Glomerular visceral epithelial cell (primary cell): ENCODE measurements around the gene SHF.

Source experiments
- DNase-seq: peaks from one replicate; pipeline ENCODE4 v3.0.0-alpha.2; 2016; ENCODE audit errors: extremely low spot score

Gene SHF

DNA sequence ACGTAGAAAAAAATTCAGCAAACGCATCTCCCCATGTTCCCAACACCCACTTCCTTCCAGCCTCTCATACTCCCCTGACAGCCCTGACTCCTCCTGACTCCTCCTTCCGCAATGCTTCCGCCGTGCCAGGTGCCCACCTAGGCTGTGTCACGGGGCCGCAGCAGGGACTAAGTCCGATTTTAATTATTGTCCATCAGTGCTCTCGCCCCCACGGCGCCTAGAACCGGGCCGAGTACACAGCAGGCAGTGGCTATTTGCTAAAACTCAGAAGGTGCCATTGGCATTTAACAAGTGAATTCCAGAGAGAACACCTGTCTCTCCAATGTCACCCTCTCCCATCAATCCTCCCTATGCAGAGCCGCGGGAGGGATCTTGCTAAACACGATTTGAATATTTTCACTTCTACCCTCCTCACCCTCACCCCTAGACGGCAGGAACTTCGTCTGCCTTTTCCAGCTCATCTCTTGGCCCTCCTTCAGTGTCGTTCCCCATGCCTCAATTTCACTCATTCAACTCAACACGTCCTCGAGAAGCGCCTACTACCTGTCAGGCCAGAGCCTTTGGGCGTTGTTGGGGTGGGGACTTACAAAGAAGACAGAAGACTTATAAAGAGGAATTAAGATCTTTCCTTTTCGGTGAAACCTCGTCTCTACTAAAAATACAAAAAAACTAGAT is 11.5 kb upstream of the SHF start:
- DNase-seq: peak; percentile 25

DNA sequence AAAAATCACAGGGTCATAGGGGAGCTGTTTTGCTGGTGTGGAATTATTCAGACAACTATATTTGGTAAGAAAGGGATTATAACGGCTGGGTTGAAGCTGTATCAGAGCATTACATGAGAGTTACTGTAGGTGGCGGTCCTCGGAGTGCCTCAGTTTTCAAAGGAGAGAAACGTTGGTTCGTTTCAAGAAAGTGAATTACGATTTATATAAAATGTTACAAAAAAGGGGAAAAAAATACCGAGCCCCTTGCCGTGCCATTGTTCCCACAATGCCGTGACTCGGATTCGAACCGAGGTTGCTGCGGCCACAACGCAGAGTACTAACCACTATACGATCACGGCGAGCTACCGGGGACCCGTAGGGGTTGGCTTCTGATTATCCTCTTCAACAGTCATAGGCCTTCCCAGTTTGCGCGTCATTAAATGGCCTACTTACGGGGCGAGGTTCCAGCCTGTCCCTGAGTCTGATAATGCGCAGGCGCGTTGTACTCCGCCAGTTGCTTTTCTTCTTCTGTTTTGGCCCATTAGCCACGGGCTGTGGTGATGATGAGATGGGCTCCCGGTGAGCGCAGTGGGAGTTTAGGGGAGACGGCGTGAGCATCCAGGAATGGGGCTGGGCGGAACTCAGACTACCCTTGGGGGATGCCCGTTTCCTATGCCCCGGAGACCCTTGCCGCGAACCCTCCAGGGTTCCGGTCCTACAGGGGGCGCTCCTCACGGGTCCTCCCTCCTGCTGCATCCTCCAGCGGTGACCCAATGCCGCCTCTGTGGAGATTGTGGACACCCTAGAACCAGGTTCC is 10.8 kb upstream of the SHF start:
- peak; percentile 98 for DNase-seq

DNA sequence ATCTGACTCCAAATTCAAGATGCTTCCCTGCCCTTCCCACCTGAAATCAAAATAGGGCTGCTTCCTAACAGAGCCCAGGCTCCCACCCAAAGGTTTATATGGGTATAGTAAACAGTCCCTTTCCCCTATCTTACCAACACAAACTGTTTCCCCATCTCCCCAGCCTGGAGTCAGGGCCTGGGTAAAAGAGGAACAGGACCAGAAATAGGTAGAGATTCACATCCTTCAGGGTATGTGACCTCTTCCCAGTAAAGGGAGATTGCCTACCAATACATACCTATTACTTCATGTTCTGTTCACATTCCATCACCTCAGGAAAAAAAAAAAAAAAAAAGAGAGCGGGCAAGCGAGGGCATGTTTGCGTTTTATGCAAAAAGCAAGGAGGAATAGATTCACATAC is 9.7 kb upstream of the SHF start:
- DNase-seq: no peak

DNA sequence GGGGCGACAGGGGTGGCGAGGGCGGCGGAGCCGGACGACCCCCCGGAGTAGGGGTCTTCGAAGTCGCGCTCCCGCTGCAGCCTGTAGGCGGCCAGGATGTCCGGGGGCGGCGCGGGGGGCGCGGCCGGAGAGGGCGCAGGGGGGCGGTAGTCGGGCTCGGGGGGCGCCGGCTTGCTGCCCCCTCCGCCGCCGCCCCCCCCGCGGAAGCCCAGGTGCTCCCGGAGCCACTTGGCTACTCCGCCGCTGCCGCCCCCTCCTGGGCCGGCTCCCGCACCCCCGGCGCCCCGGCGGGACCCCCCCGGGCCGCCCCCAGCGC is 230 bp downstream of the SHF start:
- no peak for DNase-seq

DNA sequence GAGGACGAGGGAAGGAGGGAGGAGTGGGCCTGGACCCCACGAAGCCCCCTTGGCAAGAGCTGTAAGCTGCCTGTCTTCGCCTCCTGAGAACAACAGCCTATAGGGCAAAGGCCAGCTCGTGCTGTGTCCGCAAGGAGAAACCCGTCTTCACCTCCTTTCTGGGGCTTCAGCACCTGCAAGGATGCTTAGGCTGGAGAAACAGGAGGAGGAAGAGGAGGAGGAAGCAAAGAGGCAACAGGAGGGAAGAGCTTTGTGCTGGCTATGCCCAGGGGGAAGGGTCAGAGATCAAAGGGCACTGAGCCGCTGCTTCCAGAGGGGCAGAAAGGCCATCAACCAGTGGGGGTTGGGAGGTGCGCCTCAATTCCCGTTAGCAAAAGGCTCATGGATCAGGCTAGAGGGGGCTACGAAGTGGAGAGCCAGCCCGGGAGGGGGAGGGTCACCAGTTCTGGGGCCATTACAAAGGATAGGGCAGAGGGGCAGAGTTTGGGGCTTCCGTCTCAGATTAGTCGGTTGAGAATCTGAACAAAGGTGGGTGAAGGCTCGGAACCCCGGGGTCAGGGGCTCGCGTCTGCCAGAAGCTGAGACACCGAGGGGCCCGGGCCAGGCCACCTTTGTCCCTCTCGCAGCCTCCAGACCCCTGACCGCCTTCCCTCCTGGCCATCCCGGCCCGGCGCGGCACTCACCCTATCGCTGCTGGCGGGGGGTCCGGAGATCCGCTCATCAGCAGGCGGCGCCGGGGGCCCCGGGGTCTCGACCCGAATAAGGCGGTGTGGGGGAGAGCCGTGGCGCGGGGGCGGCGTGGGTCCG is 792 bp downstream of the SHF start:
- no peak for DNase-seq

DNA sequence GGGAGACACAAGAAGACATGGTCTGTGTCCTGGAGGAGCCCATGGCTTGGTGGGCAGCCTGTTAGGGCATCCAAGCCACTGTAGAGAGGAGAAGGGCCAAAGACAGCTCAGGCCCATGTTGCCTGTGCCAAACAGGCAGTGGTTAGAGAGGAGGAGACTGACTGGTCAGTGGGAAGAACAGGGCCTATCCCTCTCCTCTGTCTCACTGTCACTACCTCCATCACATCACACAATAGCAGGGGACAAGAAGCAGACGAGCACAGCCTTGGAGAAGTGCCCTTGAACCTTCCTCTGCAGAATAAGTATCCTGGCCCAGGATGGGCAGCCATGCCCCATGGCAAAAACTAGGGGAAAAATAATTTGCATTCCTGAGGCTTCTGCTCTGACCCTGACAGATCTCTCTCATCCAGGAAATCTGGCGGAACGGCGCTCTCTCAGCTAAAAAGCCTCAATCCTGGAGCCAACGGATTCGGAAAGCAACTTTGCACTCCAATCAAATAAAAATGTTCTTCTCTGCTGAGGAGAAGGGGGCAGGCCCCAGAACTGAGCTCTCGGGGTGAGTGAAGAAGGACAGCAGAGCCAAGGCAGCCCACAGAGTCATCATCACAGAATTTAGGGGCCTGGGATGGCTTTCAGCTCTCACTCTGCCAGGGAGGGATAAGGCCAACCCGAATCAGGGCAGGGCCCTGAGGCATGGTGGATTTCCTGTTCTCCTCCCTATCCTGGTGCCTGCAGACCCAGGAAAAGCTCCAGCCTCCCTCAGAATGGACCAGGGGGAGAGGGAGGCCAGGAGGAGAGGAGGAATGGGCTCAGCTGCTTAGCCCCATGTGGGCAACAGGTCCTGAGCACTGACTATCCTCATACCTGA is 1.6 kb downstream of the SHF start:
- no peak for DNase-seq

DNA sequence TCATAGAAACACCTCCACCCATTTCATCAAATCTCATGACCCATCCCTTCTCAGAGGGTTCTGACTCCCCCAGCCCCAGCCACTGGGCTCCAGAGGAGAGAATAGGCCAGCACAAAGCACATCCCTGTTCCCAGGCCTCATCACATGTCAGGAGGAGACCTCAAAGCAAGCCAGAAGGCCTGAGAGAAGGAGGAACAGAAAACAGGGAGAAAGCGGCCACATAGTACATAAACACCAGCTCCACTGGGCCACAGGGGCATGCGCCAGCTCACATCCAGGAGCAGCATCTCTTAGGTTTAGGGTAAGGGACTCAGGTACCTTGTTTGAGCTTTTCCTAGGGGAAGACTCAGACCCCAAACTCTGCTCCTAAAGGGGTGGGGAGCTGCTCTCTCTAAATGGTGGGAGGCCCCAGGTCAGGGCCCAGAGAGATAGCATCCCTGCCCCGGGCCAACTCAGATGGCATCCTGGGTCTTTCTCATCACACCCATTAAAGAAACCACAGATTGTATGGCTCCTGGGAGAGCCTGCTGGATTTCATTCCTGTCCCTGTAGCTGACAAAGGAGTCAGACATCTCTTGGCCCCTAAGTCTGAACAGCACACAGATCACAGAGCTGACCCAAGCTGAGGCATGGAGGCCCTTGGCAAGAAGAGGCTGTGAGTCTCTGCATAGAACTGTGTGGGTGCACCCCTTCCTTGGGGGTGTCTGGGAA is 2.5 kb downstream of the SHF start:
- DNase-seq: no peak

DNA sequence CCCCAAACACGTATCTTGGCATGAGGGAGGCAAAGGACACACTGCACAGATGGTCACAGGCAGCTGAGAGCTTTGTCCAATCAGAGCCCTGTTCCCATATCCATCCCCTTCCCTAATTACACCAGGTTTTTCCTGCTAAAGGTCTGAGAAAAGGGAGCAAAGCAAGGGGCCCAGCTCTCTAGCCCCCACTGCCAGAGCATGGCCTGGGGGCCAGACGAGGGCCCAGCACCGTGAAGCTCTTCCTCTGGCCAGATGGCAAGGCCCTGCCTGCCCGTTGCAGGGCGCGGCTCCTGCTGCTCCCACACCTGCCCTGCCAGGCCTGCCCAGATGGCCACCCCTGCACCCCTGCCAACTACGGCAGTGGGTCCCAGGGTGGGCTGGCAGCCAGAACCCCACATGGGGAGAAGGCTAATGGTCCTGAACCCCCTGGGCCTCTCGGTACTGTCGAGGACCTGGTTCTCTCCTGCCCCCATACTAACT is 3.2 kb downstream of the SHF start:
- DNase-seq: no peak

DNA sequence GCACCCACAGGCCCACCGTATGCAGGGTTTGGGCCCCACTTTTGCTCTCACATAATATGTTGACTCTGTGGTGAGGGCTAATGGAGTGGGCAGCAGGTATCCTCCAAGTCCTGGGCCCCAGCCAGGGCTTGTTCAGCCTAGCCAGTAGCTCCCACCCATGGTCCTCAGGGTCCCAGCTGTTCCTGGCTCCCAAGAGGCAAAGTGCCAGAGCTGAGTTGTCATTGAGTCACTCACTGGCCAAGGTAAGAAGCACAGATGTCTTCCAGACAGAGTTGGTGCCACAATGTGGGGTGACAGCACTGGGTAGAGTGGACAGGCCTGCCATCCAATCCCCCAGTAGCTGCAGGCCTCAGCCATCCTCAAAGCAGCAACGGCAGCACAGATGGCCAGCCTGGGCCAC is 4.3 kb downstream of the SHF start:
- no peak for DNase-seq

DNA sequence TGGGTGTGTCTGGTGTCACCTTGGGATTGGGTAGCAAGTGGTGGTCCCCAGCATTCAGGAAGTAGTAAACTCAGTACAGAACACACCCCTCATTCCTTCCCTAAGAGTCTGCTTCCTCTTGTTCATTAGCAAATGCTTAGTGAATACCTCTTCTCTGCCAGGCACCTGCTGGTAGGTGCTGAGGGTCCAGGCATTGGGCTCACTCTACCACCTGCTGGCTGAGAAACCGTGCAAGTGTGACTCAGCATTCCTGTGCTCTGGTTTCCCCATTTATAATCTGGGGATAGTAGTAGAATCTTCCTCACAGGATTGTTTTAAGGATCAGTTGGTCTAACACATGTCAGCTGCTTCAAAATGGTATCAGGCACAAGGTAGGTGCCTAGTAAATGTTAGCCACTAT is 4.8 kb downstream of the SHF start:
- DNase-seq: no peak

DNA sequence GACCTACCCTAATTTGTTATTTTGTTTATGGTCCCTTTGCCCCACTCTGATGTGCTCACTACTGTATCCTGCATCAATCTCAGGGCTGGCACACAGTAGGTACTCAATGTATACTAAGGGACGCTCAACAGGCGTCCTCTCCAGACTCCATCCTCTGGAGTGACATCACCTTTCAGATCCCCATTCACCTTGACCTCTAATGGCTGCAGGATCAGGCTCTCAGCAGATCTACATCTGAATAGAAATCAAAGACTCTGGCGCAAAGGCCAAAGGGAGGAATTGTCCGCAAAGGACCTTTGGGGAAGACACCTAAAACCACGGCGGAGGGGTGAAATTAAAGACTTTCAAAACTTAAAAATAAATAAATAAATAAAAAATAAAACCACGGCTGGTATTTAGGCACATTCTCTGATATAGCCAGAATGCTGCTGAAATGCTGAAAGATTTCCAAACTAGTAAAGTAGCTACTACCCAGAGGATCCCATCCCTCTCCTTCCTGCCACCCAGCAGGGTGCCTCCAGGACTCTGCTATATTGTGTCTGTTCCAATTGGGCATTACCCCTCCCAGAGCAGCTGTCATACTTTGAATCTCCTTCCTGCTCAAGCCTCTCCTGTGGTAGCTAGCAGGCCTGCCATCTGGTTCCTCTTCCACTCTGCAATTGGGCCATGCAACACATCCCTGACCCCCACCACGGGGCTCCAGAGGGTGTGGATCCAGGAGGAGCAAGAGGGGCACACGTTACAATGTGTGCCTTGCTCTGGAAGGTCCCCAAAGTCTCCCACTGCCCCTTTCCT is 6.1 kb downstream of the SHF start:
- DNase-seq: no peak

DNA sequence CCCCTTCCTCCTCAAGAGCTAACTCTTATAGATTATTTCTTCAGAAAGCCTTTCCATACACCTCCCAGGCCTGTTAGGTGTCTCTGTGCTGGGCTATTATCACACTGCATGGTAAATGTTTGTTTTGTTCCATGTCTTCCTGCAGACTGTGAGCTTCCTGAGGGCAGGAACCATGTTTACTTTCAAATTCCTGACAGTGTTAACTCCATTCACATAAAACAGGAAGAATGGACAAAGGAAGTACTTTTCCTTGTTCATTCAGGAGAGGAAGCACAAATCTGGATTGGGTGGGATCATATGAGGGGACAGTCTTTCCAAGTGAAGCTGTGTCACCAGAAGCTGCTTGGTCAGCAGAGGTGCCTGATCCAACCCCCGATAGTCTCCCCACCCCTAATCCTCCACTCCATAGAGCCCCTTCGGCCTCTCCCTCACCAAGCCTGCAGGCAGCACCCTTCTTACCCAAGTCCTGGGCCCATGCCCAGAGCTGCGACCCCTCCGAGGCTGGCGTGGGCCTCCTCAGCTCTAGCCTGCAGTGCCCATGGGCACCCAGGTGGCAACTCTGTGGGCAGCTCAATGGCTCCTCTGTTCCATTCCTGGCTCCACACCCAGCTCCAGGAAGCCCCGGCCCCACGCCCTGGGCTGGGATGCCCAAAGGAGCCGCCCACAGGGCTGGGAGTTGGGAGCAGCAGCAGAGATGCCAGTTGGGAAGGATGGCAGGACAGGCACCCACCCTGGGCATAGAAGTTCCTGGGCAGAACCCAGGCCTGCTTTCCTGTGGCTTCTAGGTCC is 6.9 kb downstream of the SHF start:
- no peak for DNase-seq

DNA sequence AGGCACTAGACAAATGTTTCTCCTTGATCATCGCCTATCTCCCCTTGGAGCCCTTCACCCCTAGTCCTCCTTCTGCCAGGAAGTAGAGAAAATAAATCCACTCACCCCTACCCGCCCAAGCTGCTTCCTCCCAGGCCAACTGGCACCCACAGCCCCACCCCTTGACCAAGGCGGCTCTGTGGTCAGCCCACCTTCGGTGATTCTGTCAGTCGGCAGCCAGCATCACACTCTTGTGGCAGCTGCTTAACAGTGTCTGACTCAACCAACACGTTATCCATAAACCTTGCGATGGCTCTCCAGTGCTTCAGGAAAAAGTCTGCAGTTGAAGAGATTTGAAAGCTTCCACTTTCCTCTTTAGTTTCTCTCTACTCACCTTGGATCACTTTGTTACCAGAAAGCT is 7.6 kb downstream of the SHF start:
- peak; percentile 89 for DNase-seq

DNA sequence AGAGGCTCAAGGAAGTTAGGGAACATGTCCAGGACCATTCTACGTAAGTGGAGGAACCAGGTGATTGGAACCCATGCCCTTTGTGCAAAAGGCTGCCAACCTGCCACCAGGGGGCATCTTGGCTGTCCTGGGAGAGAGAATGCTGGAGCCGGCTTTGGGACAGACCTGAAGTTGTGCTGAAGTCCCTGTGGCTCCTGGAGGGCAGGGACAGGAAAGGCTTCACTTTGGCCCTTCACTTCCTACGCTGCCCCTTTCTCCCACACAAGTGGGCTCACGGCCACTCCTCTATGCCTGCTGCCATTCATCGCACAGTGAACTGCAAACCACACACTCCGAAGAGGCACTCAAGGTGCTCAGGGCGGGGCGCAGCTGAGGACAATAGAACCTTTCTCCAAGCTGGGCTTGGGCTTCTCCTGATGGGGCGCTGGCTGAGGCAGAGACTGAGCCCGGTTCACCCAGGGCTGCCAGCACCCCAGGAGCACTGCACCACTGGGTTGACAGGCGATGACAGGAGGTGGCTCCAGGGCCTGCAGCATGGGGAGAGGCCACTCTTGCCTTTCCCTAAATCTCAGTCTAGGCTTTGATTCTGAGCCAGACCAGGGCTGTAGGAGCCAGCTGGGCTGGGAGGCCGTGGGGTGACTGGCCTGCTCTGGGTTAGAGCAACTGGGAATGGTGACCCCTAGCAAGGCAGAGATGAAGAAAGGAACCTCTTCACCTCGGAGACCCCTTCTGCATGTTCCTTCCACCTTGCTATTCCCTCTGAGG is 8.4 kb downstream of the SHF start:
- DNase-seq: no peak

DNA sequence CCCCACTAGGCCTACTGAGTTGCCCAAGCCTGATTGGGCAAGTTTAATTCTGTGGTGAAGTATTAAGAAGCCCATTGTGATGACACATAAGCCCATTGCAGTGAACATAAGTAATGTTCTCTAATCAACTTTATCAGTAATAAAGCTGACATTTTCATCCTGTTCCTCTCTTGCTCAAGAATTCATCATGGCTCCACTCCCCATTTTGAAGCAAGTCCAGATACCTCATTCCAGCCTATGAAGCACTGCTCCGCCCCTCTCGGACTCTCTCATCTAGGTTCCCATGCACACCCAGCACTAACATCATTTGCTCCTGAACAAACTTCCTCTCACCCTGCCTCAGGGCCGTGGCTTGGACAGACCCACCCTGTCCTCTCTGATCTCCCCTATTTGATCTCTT is 10.5 kb downstream of the SHF start:
- DNase-seq: no peak

DNA sequence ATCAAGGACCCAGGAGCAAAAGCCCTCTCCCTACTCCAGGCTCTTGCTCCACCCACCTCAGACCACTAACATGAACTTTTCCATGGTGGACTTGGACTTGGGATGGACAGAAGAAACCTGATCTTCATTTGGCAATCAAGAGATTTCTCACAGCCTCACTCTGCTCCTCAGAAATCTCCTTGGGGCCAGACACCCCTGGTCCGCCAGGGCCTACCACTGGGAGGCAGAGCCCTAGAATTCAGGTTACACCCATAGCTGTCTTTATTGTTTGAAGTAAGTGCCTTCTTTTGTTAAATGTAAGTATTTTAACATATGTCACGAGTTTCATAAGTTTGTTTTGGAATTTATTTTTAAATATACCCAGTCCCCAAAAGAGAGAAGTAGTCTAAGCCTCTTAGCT is 13.2 kb downstream of the SHF start:
- no peak for DNase-seq

DNA sequence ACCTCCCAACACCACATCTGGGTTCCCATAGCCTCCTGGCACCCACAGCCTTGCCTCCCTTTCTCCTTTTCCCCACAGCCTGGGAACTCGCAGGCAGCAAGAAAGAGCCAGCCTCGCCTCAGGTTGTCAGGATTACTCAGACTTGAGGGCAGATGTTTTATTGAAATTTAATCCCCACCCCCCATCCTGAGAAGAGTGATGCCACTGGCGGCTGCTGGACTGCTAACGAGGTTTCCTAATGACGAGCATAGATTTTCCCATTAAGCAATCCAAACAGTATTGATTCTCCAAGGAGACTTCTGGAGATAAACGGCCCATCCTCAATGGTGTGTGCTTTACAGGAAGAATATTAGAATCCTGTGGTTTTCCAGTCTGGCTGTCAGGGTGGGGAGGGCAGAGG is 13.7 kb downstream of the SHF start:
- DNase-seq: no peak

DNA sequence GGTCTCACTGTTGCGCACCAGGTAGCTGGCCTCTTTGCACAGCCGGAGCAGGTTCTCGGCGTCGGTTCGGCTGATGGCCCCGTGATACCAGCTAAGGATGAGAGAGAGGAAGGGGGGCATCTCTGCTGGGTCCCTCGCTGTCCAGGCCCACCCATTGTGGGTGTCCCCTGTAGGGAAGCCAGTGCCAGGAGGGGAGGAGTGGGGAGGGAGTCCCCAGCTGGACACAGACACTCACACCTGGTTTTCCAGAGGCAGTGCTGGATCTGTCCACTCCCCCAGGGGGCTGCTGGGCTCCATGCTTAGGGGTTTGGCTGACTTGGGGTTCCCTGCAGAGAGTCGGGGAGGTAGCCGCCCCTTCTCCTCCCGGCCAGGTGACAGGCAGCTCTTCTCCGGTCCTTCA is 15.9 kb downstream of the SHF start:
- no peak for DNase-seq
